ENCODE data around the gene ADGRL3.

Gene ADGRL3

GRCh38 chr4:61877266-61877665 lies 677.1 kb downstream of the ADGRL3 start:
- no peak for DNase-seq (ENCODE audit: extremely low spot score)
- TF ChIP-seq CTCF (IDR thresholded peaks at IDR 0.05; ENCODE audit: control extremely low read depth, extremely low read depth, low read depth, missing control alignments) = no peak
- POLR2A ChIA-PET = no interaction called here
- CTCF ChIA-PET = no interaction called here

GRCh38 chr4:61877893-61878292 lies 677.8 kb downstream of the ADGRL3 start:
- DNase-seq (ENCODE audit: extremely low spot score) = no peak
- TF ChIP-seq CTCF (IDR thresholded peaks at IDR 0.05; ENCODE audit: control extremely low read depth, extremely low read depth, low read depth, missing control alignments) = no peak
- ChIA-PET CTCF (no interaction called here), POLR2A (no interaction called here)

- no peak for TF ChIP-seq CTCF (IDR thresholded peaks at IDR 0.05; ENCODE audit: control extremely low read depth, extremely low read depth, low read depth, missing control alignments)
- CTCF ChIA-PET = no interaction called here
- no peak for DNase-seq (ENCODE audit: extremely low spot score)
- POLR2A ChIA-PET = no interaction called here
These were observed 682.3 kb downstream of the ADGRL3 start for GRCh38 chr4:61882381-61882780.

- TF ChIP-seq CTCF (IDR thresholded peaks at IDR 0.05; ENCODE audit: control extremely low read depth, extremely low read depth, low read depth, missing control alignments) = no peak
- ChIA-PET CTCF (no interaction called here), POLR2A (no interaction called here)
- DNase-seq (ENCODE audit: extremely low spot score) = no peak
These were observed 686.0 kb downstream of the ADGRL3 start for GRCh38 chr4:61886131-61886530.

- no peak for DNase-seq (ENCODE audit: extremely low spot score)
- TF ChIP-seq CTCF (IDR thresholded peaks at IDR 0.05; ENCODE audit: control extremely low read depth, extremely low read depth, low read depth, missing control alignments) = no peak
- ChIA-PET POLR2A (no interaction called here), CTCF (interaction anchor here (1.3 to 1.4 kb wide), 2 partner anchors 14 to 15 kb away, joined by 3 to 4 read pairs; no protein-coding TSS in a partner anchor)
These were observed 689.0 kb downstream of the ADGRL3 start for GRCh38 chr4:61889117-61889516.

- no peak for DNase-seq (ENCODE audit: extremely low spot score)
- ChIA-PET CTCF (interaction anchor here (0.7 to 1.4 kb wide), 4 partner anchors 11 to 21 kb away, joined by 3 to 4 read pairs (median 3); no protein-coding TSS in a partner anchor), POLR2A (no interaction called here)
- TF ChIP-seq CTCF (IDR thresholded peaks at IDR 0.05; ENCODE audit: control extremely low read depth, extremely low read depth, low read depth, missing control alignments) = no peak
These were observed 690.2 kb downstream of the ADGRL3 start for GRCh38 chr4:61890321-61890720.

- no peak for DNase-seq (ENCODE audit: extremely low spot score)
- TF ChIP-seq CTCF (IDR thresholded peaks at IDR 0.05; ENCODE audit: control extremely low read depth, extremely low read depth, low read depth, missing control alignments) = no peak
- ChIA-PET CTCF (interaction anchor here (1.3 kb wide), 1 partner anchor 15 kb away, joined by 5 read pairs; no protein-coding TSS in a partner anchor), POLR2A (no interaction called here)
These were observed 691.8 kb downstream of the ADGRL3 start for GRCh38 chr4:61891953-61892352.

Measured in GM10248 (cell line).